DOHH2 (cell line): ENCODE data around the gene TMEM33.

Source experiments
- CTCF ChIP-seq: fragments of 200-600 bp; sonication (generic); IDR thresholded peaks from one replicate; pipeline ENCODE4 v1.5.1; 2014; ENCODE audit warnings: antibody characterized with exemption, mild to moderate bottlenecking, low read depth, low read length; ENCODE audit not compliant: poor library complexity, severe bottlenecking
- EZH2phosphoT487 ChIP-seq: fragments of 200-600 bp; sonication (generic); IDR thresholded peaks from 2 replicates; pipeline ENCODE4 v1.6.1; 2017; ENCODE audit warnings: borderline replicate concordance, mild to moderate bottlenecking, antibody characterized with exemption, low read length, moderate library complexity, mixed read lengths

GRCh38 chr4:41989994-41990364 is 54.8 kb downstream of the TMEM33 start:
- TF ChIP-seq CTCF (no peak), EZH2phosphoT487 (no peak)
